ENCODE data around the gene MAPRE3.

DNA sequence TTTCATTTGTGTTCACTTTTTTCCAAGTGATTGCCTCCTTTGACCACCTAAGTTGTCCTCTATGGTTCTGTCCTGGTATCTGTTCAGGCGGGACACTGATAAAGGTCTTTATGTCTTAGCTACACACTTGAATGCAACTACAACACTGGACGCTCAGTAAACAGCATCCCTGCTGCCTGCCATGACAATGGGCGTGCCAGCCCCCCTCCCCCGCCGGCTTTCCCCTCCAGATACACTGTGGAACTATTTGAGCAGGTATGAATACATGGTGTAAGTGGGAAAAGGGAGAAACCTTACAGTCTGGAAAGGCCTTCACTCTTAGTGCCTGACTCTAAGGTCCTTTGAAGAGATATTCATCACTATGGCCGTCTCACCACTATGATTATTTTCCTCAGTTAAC is 86.7 kb downstream of the MAPRE3 start:
- TF ChIP-seq EMX1 (CRISPR knock-in tag; IDR thresholded peaks at IDR 0.05) = no peak
- TF ChIP-seq, protein P1, sequence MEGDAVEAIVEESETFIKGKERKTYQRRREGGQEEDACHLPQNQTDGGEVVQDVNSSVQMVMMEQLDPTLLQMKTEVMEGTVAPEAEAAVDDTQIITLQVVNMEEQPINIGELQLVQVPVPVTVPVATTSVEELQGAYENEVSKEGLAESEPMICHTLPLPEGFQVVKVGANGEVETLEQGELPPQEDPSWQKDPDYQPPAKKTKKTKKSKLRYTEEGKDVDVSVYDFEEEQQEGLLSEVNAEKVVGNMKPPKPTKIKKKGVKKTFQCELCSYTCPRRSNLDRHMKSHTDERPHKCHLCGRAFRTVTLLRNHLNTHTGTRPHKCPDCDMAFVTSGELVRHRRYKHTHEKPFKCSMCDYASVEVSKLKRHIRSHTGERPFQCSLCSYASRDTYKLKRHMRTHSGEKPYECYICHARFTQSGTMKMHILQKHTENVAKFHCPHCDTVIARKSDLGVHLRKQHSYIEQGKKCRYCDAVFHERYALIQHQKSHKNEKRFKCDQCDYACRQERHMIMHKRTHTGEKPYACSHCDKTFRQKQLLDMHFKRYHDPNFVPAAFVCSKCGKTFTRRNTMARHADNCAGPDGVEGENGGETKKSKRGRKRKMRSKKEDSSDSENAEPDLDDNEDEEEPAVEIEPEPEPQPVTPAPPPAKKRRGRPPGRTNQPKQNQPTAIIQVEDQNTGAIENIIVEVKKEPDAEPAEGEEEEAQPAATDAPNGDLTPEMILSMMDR (IDR thresholded peaks at IDR 0.05) = no peak
- TF ChIP-seq ETV6 (CRISPR knock-in tag; IDR thresholded peaks at IDR 0.05) = no peak
- TF ChIP-seq GABPB1 (CRISPR knock-in tag; IDR thresholded peaks at IDR 0.05) = no peak
- no peak for TF ChIP-seq MAX (CRISPR knock-in tag; IDR thresholded peaks at IDR 0.05)

Measured in WTC11 (cell line).